Measurements from ENCODE around the gene PMIS2.

- TF ChIP-seq, protein P1, sequence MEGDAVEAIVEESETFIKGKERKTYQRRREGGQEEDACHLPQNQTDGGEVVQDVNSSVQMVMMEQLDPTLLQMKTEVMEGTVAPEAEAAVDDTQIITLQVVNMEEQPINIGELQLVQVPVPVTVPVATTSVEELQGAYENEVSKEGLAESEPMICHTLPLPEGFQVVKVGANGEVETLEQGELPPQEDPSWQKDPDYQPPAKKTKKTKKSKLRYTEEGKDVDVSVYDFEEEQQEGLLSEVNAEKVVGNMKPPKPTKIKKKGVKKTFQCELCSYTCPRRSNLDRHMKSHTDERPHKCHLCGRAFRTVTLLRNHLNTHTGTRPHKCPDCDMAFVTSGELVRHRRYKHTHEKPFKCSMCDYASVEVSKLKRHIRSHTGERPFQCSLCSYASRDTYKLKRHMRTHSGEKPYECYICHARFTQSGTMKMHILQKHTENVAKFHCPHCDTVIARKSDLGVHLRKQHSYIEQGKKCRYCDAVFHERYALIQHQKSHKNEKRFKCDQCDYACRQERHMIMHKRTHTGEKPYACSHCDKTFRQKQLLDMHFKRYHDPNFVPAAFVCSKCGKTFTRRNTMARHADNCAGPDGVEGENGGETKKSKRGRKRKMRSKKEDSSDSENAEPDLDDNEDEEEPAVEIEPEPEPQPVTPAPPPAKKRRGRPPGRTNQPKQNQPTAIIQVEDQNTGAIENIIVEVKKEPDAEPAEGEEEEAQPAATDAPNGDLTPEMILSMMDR (IDR thresholded peaks at IDR 0.05 in 2 of 3, conservative IDR thresholded peaks at IDR 0.05 in 1 of 3; ENCODE audit: borderline replicate concordance in 1 of 3, insufficient read depth in 1 of 3, low read depth in 2 of 3, low read length in 2 of 3): no peak
- TF ChIP-seq SP1 (IDR thresholded peaks at IDR 0.05; ENCODE audit: low read depth) (no peak), SIN3A (IDR thresholded peaks at IDR 0.05; ENCODE audit: low read depth) (no peak), EZH2 (IDR thresholded peaks at IDR 0.05) (no peak)
Measured at GRCh38 chr19:35587321-35587720, 1.3 kb downstream of the PMIS2 start.

Measured in HCT116 (cell line).